ENCODE measurements around the gene SLC19A3. TPM values are rescaled to one million over a fixed set of nuclear protein-coding genes. Genes with fewer than 3 reads are reported as not detected.
A peak's percentile ranks its signal among the peaks of the same experiment; 100 is the strongest.
"Not testable (repeated sequence)": the region's sequence is repeated elsewhere in the genome, so short reads cannot be mapped to it uniquely, and the experiment has no call there.

Gene SLC19A3
- total RNA-seq, 1 donor from 2014 or later = 4.5 TPM

DNA sequence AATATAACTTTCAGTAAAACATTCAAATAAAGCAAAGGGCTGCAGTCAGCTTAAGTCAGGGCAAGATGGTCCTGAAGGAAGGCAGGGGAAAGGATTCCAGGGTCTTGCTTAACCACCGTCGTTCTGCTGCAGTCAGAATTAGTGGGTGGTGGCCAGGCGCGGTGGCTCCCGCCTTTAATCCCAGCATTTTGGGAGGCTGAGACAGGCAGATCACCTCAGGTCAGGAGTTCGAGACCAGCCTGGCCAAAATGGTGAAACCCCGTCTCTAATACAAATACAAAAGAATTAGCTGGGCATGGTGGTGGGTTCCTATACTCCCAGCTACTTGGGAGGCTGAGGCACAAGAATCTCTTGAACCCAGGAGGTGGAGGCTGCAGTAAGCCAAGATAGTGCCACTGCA is 6.8 kb downstream of the SLC19A3 start:
- ATAC-seq (no peak), DNase-seq (ENCODE audit: missing footprints) (no peak)
- intact Hi-C loops (cut with DNase I) = no loop called here

- intact Hi-C loops (cut with DNase I) = no loop called here
- no peak for DNase-seq (ENCODE audit: missing footprints)
- ATAC-seq = no peak
Measured at GRCh38 chr2:227707390-227707789, 10.4 kb downstream of the SLC19A3 start.

GRCh38 chr2:227706859-227707258 is 11.0 kb downstream of the SLC19A3 start:
- intact Hi-C loops (cut with DNase I) = no loop called here
- DNase-seq (ENCODE audit: missing footprints) (no peak), ATAC-seq (no peak)

DNA sequence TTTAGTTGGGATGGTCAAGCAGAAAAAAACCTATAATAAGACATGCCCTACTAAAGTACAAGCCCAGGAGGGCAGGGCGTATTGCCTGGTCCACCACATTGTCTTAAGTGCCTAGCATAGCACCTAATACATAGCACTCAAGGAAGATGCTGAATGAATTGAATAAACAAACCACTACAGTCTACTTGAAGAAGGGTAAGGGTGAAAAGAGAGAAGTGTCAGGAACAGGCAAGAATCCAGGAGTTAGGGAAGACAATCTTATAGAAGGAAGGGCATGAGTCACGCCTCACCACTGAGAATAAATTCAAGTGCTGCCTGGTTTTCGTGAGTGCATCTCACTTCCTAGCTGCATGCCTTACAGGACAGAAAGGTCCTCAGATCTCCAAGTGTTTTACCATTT is 13.9 kb downstream of the SLC19A3 start:
- DNase-seq (ENCODE audit: missing footprints) = no peak
- ATAC-seq = no peak
- intact Hi-C loops (cut with DNase I) = no loop called here

DNA sequence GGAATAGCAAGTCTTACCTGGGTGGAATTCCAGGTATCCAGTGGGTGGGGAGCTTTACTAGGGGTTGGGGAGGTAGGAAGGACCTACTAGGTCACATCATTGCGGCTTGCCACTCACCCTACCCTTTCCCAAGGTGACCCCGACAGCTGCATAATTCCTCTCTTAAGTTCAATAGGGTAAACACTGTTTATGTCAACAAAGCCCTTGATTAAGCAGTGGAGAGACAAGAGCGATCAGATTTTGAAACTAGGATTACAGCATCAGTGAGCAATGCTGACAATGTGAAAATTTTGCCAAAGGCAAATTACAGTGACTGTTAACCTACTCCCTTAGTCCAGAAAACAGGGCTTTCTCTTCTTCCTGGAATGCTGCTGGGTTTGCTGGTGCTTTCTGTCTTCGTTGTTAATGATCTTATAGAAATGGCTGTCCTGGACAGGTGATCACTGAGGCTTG is 14.5 kb downstream of the SLC19A3 start:
- ATAC-seq (no peak), DNase-seq (ENCODE audit: missing footprints) (no peak)
- intact Hi-C loops (cut with DNase I) = no loop called here

GRCh38 chr2:227701556-227701955 is 16.3 kb downstream of the SLC19A3 start:
- ATAC-seq (no peak), DNase-seq (ENCODE audit: missing footprints) (no peak)
- intact Hi-C loops (cut with DNase I) = no loop called here

GRCh38 chr2:227696990-227697679 is 20.7 kb downstream of the SLC19A3 start:
- ATAC-seq (no peak), DNase-seq (ENCODE audit: missing footprints) (no peak)
- intact Hi-C loops (cut with DNase I) = no loop called here

GRCh38 chr2:227687189-227687588 is 30.6 kb downstream of the SLC19A3 start:
- no peak for DNase-seq (ENCODE audit: missing footprints)
- peak; percentile 73 for ATAC-seq
- intact Hi-C loops (cut with DNase I) = no loop called here

DNA sequence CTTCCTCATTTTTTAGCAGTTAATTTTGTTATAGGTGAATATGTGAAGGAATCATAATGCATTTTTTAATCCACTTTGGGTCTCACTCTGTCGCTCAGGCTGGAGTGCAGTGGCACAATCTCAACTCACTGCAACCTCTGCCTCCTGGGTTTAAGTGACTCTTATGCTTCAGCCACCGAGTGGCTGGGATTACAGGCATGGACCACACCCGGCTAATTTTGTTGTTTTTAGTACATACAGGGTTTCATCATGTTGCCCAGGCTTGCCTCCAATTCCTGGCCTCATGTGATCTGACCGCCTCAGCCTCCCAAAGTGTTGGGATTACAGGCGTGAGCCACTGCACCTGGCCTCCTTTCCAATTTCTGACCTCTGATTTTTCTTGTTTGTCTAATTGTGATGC is 33.6 kb downstream of the SLC19A3 start:
- ATAC-seq (no peak), DNase-seq (ENCODE audit: missing footprints) (no peak)
- intact Hi-C loops (cut with DNase I) = no loop called here

GRCh38 chr2:227677928-227678327 is 39.9 kb downstream of the SLC19A3 start:
- DNase-seq (ENCODE audit: missing footprints) (no peak), ATAC-seq (no peak)
- intact Hi-C loops (cut with DNase I) = no loop called here

GRCh38 chr2:227674485-227674884 is 43.3 kb downstream of the SLC19A3 start:
- no peak for DNase-seq (ENCODE audit: missing footprints)
- intact Hi-C loops (cut with DNase I) = no loop called here
- ATAC-seq = no peak

GRCh38 chr2:227673620-227674019 is 44.2 kb downstream of the SLC19A3 start:
- ATAC-seq; DNase-seq (ENCODE audit: missing footprints); intact Hi-C loops (cut with DNase I): not testable (repeated sequence)

- DNase-seq (ENCODE audit: missing footprints) = no peak
- no peak for ATAC-seq
- intact Hi-C loops (cut with DNase I) = no loop called here
Measured at GRCh38 chr2:227671170-227671905, 46.5 kb downstream of the SLC19A3 start.

- intact Hi-C loops (cut with DNase I); DNase-seq (ENCODE audit: missing footprints); ATAC-seq: not testable (repeated sequence)
Measured at GRCh38 chr2:227666631-227667170, 51.1 kb downstream of the SLC19A3 start, which contains the start of gene SCYGR5. TSS of gene SCYGR5 (plus strand) at chr2:227666804. CDS start at chr2:227666804, 0 bp downstream.

GRCh38 chr2:227665189-227665940 is 52.5 kb downstream of the SLC19A3 start:
- ATAC-seq (no peak), DNase-seq (ENCODE audit: missing footprints) (no peak)
- intact Hi-C loops (cut with DNase I) = no loop called here

DNA sequence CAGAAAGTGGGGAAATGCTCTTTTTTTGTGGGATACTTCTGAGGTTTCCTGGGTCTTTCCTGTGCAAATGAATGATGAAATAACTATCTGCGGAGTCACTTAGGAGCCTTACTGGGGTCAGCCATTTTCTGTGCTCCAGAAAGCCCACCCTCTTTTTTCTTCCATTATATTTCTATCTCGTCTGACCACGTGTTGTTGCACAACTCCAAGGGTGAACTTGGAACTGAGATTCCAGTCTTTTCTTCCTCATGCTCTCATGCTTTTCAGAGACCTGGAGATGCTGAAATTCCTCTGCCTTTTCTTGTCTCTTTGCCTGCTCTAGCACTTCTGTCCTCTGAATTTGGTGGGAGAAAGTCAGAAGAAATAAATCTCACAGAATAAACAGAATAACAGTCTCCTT is 56.0 kb downstream of the SLC19A3 start:
- intact Hi-C loops (cut with DNase I) = no loop called here
- no peak for ATAC-seq
- no peak for DNase-seq (ENCODE audit: missing footprints)

DNA sequence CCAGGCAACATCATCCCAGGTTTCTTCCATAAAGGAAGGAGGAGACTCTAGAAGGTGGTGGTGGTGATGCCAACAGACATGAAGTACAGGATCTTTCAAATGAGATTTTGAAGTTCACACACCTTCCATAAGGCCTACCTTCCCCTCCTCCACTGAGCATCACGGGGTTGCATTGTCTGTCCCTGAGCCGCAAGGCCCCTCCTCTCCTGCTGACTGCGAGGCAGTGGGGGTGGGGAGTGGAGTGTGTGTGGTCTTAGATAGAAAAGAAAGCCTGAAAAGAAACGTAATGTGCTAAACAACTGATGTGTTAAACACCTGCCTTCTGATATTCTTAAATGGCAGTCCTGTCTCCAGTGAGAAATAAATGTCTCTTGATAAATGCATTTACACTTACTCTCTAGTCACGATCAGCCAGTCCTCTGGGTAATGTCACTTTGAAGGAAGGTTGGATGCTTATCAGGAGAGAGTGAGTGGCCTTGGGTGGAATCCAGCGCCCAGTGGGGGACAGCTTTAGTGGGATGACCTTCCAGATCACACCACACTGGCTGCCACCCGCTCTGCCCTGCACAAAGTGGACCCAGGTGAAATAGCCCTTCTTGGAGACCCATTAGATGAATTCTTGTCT is 56.7 kb downstream of the SLC19A3 start:
- intact Hi-C loops (cut with DNase I) = no loop called here
- no peak for DNase-seq (ENCODE audit: missing footprints)
- ATAC-seq = peak; percentile 34

DNA sequence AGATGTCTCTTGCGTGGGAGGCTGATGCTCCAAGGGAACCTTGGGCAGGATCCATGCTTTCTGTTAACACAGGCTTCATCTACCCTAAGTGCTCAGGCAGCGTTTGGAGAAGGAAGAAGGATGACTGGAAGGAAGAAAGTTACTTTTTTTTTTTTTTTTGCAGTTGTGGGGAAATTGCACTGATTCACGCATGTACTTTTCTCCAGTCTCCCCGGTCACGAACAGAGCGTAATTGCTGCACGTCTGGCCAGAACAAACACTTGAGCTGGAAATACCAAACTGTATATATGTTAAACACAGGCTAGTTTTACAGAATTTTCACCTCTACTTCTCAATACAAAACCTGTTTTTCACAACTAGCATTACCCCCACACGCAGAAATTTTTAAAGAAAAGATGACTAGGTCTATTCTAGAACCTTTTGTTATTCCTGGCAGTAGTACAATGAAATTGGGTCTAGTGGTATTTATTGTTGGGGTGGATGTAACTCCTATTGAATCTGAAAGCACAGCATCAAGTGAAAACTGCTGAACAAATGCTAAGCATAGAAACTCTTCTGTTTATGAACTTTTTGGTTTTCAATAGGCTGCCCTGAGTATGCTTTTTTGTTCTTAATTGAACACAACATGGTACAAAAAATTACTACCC is 60.5 kb downstream of the SLC19A3 start:
- DNase-seq (ENCODE audit: missing footprints) (no peak), ATAC-seq (no peak)
- intact Hi-C loops (cut with DNase I) = loop anchor here (5.0 kb wide), 1 partner anchor 250 kb away; no protein-coding TSS in a partner anchor
